ENCODE results near the gene PCSK5.

The PCSK5 gene

GRCh38 chr9:76082057-76082456 lies 191.6 kb downstream of the PCSK5 start:
- no peak for DNase-seq (ENCODE audit: low spot score)

GRCh38 chr9:76085596-76085995 lies 195.1 kb downstream of the PCSK5 start:
- DNase-seq (ENCODE audit: low spot score), result no peak

- no peak for DNase-seq (ENCODE audit: low spot score)
Observed at GRCh38 chr9:76086539-76086938, 196.1 kb downstream of the PCSK5 start.

GRCh38 chr9:76087976-76088375 lies 197.5 kb downstream of the PCSK5 start:
- DNase-seq (ENCODE audit: low spot score), result no peak

GRCh38 chr9:76090330-76090729 lies 199.9 kb downstream of the PCSK5 start:
- DNase-seq (ENCODE audit: low spot score), result no peak

- DNase-seq (ENCODE audit: low spot score), result no peak
Observed at GRCh38 chr9:76090909-76091308, 200.4 kb downstream of the PCSK5 start.

GRCh38 chr9:76092572-76092971 lies 202.1 kb downstream of the PCSK5 start:
- no peak for DNase-seq (ENCODE audit: low spot score)

- DNase-seq (ENCODE audit: low spot score), result no peak
Observed at GRCh38 chr9:76095585-76095984, 205.1 kb downstream of the PCSK5 start.

- DNase-seq (ENCODE audit: low spot score), result no peak
Observed at GRCh38 chr9:76099516-76099915, 209.0 kb downstream of the PCSK5 start.

- DNase-seq (ENCODE audit: low spot score), result no peak
Observed at GRCh38 chr9:76101075-76101474, 210.6 kb downstream of the PCSK5 start.

- no peak for DNase-seq (ENCODE audit: low spot score)
Observed at GRCh38 chr9:76101491-76101890, 211.0 kb downstream of the PCSK5 start.

GRCh38 chr9:76101947-76102346 lies 211.5 kb downstream of the PCSK5 start:
- no peak for DNase-seq (ENCODE audit: low spot score)

- no peak for DNase-seq (ENCODE audit: low spot score)
Observed at GRCh38 chr9:76103531-76104315, 213.2 kb downstream of the PCSK5 start.

- peak; percentile 47 for DNase-seq (ENCODE audit: low spot score)
Observed at GRCh38 chr9:76107482-76107881, 217.0 kb downstream of the PCSK5 start.

- DNase-seq (ENCODE audit: low spot score), result no peak
Observed at GRCh38 chr9:76109953-76110352, 219.5 kb downstream of the PCSK5 start.

- no peak for DNase-seq (ENCODE audit: low spot score)
Observed at GRCh38 chr9:76112151-76112550, 221.7 kb downstream of the PCSK5 start.

- DNase-seq (ENCODE audit: low spot score), result no peak
Observed at GRCh38 chr9:76114144-76114543, 223.7 kb downstream of the PCSK5 start.

- DNase-seq (ENCODE audit: low spot score), result no peak
Observed at GRCh38 chr9:76115396-76115795, 224.9 kb downstream of the PCSK5 start.

- no peak for DNase-seq (ENCODE audit: low spot score)
Observed at GRCh38 chr9:76115982-76116646, 225.6 kb downstream of the PCSK5 start.

- no peak for DNase-seq (ENCODE audit: low spot score)
Observed at GRCh38 chr9:76116913-76117312, 226.4 kb downstream of the PCSK5 start.

GRCh38 chr9:76127637-76128036 lies 237.2 kb downstream of the PCSK5 start:
- DNase-seq (ENCODE audit: low spot score), result no peak

- no peak for DNase-seq (ENCODE audit: low spot score)
Observed at GRCh38 chr9:76135902-76136301, 245.4 kb downstream of the PCSK5 start.

GRCh38 chr9:76136986-76137385 lies 246.5 kb downstream of the PCSK5 start:
- no peak for DNase-seq (ENCODE audit: low spot score)

- no peak for DNase-seq (ENCODE audit: low spot score)
Observed at GRCh38 chr9:76137931-76138330, 247.5 kb downstream of the PCSK5 start.

Measured in putamen (tissue), 1 donor.